Measurements from ENCODE around the gene NTRK1. TPM values are rescaled to one million over a fixed set of nuclear protein-coding genes. Genes with fewer than 3 reads are reported as not detected.

NTRK1 gene
- under 1 TPM in 1 of 2 donors, not detected in 1; under 0.01 TPM for total RNA-seq

GRCh38 chr1:156860628-156861423 lies at the start of gene NTRK1:
NTRK1 (plus strand) TSS chr1:156860865; CDS start chr1:156860935, 70 bp downstream.

DNA sequence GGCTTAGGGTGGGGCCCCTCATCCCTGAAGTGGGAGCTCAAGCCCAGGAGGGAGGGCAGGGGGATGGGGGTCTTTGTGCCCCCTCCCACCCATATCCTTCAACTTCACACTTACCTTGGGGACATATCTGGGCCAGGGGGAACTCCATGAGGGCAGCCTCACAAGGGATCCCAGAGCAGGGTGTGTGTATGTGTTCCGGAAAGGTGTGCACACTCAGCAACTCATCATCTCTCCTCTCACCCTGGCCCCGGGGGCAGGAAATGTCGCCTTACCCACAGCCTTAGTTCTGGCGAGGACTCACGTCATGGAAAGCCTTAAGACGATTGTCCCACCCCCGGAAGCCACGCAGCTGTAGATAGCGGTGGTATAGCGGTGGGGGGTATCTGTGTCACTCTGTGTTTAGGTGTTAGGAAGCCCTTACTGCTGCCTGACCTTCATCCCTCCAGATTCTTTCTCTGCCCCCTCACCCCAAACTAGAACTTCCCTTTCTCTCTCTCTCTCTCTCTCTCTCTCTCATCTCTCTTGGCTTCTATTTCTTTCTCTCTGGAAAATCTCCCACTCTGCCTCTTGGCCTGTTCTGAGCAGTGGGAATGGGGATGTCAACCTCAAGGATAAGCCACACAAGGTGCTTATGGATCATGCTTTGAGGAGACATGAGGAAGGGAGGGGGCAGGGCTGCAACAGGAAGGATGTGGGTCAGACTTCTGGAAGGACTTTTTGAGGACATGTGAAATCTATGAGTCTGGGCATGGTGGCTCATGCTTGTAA lies 43.9 kb upstream of the NTRK1 start, which contains the start of gene SH2D2A:
Gene SH2D2A (minus strand): TSS at position 288 of the 768 bp plus-strand sequence. CDS start 140 bp downstream, at position 148.

DNA sequence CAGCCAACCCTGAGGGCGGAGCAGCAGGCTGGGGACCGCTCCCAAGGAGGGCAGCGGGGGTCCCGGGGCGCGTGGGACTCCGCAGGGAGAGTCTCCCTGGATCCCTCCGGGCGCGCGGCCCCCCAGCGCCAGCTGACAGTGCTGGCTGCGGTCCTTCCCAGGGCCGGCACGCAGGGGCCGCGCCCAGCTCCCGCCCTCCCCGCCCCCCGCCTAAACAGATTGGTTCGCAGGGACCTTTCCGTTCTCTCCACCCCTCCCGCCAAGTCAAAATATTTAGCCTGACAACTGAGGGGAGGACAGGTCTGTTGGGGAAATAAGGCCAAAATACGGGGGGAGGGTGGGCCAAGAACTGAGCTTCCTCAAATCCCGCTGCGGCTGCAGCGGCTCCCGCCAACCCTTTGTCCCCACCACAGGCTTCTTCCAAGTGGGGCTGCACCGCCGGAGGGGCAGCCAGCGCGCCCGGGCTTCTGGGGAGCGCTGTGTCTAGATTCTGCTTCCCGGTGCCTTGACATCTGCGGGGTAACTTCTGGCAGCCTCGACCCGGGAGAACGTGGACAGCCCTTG lies 1.6 kb upstream of the NTRK1 start, which contains the start of gene INSRR:
Gene INSRR (minus strand): TSS at position 159 of the 564 bp plus-strand sequence. CDS start 496 bp downstream, outside the sequence.

DNA sequence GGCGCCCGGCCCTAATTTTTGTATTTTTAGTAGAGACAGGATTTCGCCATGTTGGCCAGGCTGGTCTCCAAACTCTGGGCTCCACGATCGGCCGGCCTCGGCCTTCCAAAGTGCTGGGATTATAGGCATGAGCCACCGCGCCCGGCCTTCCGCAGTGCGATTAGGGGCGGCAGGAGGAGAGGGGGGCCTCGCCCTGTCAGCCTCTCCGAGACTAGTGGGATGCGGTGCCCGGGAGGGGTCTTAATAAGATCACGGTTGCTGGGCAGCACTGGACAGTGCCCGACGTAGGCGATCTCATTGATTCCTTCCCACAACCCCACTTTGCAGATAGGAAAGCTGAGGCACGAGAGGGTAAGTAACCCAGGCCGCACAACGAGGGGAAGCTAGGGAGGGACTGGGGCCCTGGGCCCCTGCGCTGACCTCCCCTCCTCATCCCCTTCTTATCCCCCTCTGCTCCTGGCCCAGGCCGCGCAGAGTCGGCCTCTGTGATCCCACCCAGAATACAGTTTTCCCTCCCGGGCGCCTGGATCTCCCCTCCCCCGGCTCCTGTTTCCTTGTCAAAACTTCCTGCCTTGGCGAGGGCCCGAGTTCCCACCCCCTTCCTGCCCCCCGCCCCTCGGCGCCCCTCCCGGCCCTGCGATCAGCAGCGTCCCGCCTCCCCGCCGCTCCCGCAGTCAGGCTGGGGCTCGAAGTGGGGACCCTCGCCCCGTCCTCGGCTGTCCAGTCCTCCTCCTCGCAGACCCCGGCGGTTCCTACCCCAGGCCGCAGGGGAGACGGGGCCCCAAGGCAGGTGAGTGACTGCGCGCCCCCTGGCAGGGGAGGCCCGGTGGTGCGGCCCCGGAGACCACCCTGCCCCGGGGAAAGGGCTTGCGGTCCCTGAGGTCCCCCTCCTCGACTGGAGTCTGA lies 32.6 kb downstream of the NTRK1 start, which contains the start of gene PEAR1:
Gene PEAR1 (plus strand): TSS at position 671 of the 906 bp plus-strand sequence. CDS start 10,209 bp downstream, outside the sequence.

GRCh38 chr1:156920233-156921052 lies 59.8 kb downstream of the NTRK1 start, which contains the start of gene LRRC71:
LRRC71 (plus strand) TSS chr1:156920632; CDS start chr1:156920804, 172 bp downstream.

Other genes with a start within 250 kb of the NTRK1 start
- not detected for gene HAPLN2, start 241.4 kb upstream of the NTRK1 start, total RNA-seq
- 100 to 1,000 TPM in 1 of 2 donors, 10 to 100 TPM in 1; 25.0 to 131 TPM for gene BCAN, start 218.7 kb upstream of the NTRK1 start, total RNA-seq
- gene NES, start 183.5 kb upstream of the NTRK1 start, total RNA-seq: 10 to 100 TPM; 14.8 to 26.6 TPM
- gene CRABP2, start 155.3 kb upstream of the NTRK1 start, total RNA-seq: 1 to 10 TPM in 1 of 2 donors, not detected in 1; 1.7 TPM
- gene METTL25B, start 132.4 kb upstream of the NTRK1 start, total RNA-seq: 10 to 100 TPM in 1 of 2 donors, 1 to 10 TPM in 1; 7.3 to 15.1 TPM
- 10 to 100 TPM; 22.4 to 25.0 TPM for gene ISG20L2, start 132.1 kb upstream of the NTRK1 start, total RNA-seq
- gene MRPL24, start 119.8 kb upstream of the NTRK1 start, total RNA-seq: 10 to 100 TPM; 37.5 to 42.0 TPM
- 100 to 1,000 TPM; 125 to 176 TPM for gene HDGF, start 109.2 kb upstream of the NTRK1 start, total RNA-seq
- gene PRCC, start 93.3 kb upstream of the NTRK1 start, total RNA-seq: 10 to 100 TPM; 20.0 to 22.0 TPM
- gene SH2D2A, start 44.0 kb upstream of the NTRK1 start, total RNA-seq: not detected
- not detected for gene INSRR, start 1.7 kb upstream of the NTRK1 start, total RNA-seq
- gene PEAR1, start 32.9 kb downstream of the NTRK1 start, total RNA-seq: not detected
- not detected for gene LRRC71, start 59.8 kb downstream of the NTRK1 start, total RNA-seq
- gene ARHGEF11, start 184.9 kb downstream of the NTRK1 start, total RNA-seq: 100 to 1,000 TPM; 101 to 119 TPM
- not detected for gene ETV3L, start 238.9 kb downstream of the NTRK1 start, total RNA-seq